GM21526 (cell line): ENCODE measurements around the gene REEP5.
"Not testable (repeated sequence)": the region's sequence is repeated elsewhere in the genome, so short reads cannot be mapped to it uniquely, and the experiment has no call there.

Experiments
- ATAC-seq: cut with Tn5 transposase; IDR thresholded peaks from one replicate; pipeline ENCODE4 v1.9.1; 2021; ENCODE audit warnings: moderate library complexity; ENCODE audit not compliant: unreplicated experiment, low FRiP score

REEP5 gene

DNA sequence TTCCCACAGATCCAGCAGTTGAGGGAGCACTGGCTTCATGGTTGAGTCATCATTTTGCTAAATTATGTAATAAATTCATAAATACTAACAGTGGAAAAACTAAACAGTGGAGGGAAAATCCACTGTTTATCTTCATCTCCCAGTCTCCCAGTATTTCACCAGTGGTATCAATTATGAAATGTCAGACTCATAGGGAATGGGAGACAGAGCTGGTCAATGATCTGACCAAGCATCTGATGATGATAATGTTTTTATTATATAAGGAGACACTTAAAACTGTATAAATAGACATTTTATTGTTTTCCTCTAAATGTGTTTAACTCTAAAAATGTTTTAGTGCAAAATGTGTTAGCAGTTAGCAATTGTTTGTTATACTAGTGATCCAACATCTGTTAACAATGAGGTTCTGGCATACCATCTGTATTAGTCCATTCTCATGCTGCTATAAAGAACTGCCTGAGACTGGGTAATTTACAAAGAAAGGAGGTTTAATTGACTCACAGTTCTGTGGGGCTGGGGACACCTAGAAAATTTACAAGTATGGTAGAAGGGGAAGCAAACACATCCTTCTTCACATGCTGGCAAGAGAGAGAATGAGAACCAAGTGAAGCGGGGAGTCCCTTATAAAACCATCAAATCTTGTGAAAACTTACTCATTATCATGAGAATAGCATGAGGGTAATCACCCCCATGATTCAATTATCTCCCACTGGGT lies 11.8 kb upstream of the REEP5 start:
- ATAC-seq = no peak

DNA sequence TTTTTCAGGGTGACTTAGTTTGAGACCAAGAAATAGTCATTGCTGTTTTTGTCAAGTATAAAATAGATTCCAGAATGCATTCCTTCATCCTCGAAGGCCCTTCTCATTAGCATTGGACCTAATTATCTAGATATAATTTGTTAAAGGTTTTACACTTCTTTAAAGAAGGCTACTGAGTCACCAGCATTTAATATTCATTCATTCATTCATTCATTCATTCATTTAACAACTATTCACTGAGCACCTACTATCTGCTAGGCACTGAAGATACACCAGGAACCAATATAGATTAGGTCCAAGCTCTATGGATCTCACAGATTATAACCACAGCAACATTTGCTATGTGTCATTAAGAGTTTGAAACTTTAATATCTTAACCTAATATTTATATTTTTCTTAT lies 11.1 kb upstream of the REEP5 start:
- no peak for ATAC-seq

DNA sequence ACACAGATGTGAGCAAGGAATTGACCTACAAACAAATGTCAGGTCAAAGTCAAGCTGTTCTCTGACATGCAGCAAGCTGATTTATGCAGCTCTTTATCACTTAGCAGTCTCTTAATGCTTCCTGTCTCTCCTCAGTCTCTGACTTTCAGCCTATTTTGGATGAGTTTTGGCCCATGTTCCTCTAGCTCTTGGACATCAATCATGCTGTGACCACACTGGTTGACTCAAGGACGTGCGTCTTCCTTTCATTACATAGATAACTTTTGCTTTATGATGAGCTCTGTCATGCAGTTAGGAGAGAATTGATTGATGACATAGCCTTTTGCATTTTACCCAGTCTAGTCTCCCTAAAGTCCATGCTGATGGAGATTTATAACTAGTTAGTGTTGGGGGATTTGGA lies 9.4 kb upstream of the REEP5 start:
- no peak for ATAC-seq

DNA sequence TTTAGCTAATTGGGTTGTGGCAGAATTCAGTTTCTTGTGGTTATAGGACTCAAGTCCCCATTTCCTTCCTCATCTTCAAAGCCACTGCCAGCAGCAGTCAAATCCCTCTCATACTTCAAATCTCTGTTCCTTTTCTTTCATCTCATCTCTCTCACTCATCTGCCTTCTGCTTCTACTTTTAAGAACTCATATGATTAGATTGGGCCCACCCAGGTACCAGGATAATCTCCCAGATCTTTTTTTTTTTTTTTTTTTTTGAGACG lies 8.0 kb upstream of the REEP5 start:
- peak; percentile 50 for ATAC-seq

DNA sequence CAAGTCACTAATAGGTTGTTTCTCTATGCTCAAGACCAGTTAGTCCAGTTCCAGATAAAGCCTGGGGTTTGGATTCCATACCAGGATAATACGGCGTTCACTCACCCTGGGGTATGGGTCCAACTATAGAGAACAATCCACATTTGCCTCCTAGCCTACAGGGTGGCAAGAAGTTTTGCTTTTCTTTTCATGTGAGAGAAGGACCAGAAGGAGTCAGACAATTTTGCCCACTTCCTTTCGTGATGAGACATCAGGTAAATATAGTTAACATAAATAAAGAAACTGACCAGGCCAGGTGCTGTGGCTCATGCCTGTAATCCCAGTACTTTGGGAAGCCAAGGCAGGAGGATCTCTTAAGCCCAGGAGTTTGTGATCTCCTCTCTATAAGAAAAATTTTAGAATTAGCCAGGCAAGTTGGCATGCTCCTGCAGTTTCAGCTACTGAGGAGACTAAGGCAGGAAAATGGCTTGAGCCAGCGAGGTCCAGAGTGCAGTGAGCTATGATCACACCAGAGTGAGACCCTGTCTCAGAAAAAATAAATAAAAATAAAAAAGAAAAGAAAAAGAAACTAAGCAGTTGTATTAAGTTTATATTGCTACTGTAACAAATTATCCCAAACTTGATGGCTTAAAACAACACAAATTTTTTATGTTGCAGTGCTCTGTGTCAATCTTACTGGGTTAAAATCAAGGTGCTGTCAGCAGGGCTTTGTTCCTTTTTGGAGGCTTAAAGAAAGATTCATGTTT lies 7.5 kb upstream of the REEP5 start:
- ATAC-seq = peak; percentile 60

DNA sequence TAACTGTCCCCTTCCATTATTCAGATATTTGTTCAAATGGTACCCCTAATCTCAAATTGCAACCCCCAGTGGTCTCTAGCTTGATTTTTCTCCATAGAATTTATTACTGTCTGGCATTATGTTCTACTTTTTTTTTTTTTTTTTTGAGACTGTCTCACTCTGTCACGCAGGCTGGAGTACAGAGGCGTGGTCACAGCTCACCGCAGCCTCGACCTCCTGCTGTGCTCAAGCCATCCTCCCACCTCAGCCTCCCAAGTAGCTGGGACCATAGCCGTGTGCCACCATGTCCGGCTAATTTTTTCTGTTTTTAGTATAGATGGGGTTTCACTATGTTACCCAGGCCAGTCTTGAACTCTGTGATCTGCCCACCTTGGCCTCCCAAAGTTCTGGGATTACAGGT lies 2.0 kb upstream of the REEP5 start:
- no peak for ATAC-seq

DNA sequence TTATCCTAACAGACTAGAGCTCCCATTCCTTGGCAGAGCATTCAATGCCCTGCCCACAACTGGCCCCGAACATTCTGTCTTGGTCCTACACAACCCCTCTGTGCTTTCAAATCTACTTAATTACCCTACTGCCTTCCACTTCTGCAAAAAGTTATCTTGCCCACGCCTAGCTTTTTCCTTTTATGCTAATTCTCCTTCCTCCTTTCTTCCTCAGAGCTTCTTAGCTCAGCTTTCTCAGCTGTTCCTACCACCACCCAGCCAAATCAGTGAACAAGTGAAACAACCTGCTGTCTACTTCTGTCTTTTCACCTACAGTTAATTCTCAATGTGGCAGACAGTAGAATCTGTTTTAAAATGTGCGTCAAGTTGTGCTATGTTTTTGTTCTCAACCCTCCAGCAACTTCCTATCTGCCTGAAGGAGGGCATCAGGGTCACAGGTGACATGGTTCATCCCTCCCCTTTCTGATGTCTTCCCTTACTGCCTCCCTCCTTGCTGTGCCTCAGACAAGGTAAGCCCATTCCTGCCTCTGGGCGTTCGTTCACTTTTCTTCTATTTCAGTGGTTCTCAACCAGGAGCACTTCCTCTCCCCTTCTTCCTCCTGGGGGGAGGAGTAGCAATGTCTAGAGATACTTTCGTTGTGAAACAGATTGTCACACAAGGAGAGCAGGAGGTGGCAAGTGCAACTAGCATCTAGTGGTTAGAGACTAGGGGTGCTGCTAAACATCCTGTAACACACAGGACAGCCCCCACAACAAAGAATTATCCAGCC lies 1.3 kb upstream of the REEP5 start:
- ATAC-seq = peak; percentile 42

DNA sequence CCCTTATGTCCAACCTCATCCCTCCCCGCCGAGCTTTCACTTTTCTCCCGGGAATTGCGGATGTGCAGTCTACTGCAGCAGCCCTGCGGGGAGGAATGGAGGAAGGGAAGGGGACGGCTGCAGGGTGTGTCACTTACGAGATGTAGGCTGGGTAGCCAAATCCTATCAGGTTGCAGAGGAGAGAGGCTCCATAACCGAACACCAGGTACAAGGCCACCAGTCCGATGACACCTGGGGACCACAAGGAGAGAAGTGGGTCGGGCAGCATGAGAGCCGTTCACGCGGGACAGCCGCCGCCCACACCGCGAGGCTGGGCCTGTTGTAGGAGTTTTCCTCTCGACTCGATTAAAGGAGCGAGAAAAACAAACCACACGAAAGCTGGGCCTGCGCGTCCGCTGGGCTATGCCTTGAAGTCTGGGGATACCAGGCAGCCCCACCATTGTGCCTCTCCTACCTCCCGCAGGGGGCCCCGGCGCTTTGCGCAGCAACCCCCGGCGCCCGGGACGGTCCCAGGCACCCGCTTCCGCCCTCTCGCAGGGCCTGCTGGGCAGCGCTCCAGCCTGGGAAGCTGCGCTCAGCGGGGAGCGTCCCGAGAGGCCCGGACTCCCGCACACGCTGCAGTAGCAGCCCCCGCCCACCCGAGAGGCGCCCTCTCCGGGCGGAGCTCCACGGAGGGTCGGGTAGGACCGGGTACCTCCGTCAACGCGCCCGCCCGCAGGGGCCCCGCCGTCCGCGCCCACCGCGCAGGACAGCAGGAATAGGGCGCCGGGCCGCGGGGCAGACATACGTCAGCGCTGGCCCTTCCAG lies 798 bp downstream of the REEP5 start:
- peak; percentile 37 for ATAC-seq

DNA sequence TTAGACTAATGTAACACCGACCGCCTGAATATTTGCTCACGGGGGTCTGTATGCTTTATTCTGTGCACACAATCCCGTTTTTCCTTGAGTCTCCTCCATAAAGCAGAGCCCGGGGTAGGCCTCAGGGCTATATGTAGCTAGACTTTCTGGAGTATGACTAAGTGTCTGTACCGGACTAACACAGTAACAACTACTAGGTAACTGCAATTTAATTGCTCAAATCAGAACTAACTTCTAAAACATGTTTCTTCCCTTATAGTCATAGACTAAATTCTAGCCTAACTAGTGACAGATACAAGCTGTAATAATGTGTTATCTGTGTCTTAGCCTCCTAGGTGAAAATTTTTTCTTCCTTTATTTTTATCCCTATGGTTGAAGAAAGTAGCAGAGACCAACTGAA lies 2.1 kb downstream of the REEP5 start:
- no peak for ATAC-seq

DNA sequence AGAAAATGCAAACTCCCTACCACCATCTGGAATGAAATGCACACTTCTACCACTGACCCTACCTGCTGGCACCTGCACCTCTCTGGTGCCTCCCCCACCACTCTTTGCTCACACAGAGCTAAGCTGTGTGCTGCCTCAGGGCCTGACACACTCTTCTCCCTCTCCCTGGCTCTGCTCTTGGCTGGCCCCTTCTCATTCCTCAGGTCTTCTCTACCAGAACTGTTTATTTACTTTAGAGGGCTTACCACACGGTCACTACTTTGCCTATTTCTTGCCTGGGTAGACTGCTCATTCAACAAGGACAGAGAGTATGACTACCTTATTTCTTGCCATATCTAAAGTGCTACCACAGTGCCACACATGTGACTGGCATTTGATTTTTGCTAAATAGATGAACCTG lies 3.3 kb downstream of the REEP5 start:
- no peak for ATAC-seq

DNA sequence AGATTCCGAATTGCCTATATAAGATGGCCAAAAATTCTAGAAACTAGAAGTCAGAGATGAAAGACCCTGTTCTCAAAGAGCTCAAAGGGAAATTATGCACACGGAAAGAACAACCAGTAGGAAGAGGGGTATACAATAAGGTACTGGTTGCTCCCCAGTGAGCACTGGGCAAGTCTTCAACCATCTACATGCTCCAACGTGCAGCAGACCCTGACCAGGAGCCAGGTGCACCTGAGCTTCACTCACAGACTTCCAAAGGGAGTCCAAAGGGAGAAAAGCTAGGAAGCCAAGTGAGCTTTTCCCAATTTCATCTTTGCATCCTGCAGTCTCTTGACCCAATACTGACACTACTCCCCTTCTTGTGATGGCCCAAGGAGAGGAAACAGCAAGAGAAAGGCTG lies 3.9 kb downstream of the REEP5 start:
- ATAC-seq = no peak

DNA sequence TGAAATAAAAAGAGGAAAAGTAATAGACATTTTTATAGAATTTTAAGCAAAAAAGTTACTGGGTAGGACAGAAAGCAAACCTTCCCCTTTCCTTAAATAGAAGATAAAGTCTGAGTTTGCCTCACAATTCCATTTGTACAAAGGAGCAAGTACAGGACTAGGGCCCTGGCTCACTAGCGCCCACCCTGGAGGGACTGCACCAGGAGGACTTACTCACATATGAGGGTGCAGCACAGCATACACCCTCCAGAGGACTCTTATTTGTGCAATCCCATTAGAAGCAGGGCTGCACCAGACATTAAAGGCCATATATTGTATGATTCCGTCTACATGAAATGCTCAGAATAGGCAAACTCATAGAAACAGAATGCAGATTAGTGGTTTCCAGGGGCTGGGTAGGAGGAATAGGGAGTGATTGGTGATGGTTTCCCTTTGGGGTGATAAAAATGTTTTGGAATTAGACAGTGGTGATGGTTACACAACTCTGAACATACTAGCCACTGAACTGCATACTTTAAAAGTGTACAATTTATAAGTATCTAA lies 4.5 kb downstream of the REEP5 start:
- no peak for ATAC-seq

DNA sequence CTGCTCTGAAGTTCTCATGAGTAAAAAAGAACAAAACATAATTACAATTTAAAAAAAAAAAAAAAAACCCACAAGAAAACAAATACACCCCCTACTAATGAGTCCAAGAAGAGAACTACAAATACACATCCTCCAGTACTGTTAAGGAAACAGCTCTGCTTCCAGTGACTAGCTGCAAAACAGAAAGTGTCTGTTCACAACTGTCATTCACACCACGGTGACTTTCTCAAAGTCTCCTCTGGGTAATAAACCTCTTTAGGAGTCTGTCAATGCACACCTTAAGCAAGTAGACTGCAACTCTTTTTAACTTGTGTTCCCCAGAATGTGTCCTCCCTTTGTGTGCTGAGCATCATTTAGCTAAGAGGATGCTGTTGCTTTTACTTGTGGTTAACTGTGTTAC lies 6.2 kb downstream of the REEP5 start:
- no peak for ATAC-seq

DNA sequence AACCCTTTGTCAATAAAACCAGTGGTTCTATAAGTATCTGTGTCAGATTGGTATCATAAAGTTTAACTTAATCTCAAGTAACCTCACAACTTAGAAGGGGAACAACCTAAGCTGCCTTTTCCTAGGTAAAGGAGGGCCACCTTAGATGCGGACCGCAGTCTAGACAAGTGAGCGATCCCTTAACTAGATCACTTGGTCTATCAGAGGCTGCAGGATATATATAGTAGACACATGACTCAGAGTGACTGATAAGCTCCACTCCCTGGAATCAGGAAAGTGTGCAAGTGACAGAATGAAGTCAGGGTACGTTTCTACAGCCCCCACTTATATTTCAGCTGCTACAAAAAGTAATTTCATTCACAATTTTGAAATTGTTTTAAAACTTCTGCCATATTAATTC lies 7.4 kb downstream of the REEP5 start:
- no peak for ATAC-seq

DNA sequence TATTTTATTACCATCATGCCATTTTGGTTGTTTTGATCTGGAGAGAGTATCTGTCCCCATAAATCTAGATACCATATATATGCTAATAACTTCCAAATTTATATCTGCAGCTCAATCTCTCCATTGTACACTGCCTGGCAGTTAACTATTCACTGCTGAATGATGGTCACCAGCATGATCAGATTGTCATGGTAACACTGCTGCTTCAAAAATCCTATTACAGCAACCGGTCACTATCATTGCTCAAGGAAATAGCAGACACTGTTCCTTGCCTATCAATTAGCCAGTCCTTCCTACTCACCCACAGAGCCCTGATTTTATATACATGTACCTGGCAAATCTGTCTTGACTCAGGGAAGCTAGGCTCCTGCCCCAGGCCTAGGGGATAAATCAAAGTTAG lies 11.5 kb downstream of the REEP5 start:
- no peak for ATAC-seq

DNA sequence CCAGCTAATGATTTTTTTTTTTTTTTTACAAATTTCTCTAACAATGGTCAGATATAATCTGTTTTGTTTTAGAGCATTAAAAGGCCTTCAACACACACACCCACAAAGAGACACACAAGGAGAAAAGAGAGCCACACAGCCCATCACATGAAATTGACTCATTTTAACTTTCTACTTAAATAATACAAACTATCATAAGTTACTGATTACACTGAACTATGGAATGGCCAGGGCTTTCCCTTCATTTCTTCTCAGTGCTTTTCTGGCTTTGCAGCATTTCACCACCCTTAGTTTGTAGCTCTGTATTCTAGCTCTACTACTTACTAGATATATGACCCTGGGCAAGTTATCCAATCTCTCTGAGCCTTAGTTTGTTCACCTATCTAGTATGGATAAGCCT lies 13.2 kb downstream of the REEP5 start:
- ATAC-seq = no peak

DNA sequence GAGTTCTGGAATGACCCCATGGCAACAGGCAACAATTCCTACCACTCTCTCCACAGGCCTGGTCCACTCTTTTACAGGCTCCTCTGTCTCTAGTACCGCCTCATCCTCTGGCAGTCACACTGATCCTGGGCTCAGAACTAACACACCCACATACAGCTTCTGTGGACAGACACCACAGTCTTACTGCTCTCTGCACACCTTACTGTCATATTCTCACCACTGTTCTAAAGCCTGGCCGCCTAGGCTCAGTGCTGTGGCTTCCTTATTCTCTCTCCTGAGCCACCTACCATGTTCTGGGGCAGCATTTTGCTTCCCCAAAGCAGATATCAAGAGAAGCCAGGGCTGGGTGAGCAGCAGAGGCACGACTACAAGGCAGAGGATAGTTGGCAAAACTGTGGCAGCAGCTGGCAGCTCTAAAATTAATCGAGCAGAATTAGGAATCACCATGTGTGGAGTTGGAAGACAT lies 14.8 kb downstream of the REEP5 start:
- ATAC-seq = no peak

DNA sequence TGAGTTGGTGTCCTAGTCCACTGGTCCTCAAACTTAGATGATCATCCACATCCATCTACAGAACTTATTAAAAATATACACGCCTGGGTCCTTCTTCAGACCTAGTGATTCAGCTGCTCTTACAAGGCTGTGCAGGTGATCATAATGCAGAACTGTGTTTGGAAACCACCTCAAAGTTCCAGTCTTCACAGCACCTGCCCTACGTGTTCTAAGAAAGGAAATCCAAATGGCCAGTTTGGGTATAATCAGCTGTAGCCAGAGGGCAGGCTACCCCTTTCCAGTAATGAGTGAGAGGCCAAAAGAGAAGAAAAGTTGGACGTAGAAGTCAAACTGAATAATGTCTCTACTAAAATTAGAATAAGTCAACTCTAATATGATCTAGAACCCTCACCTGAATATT lies 15.4 kb downstream of the REEP5 start:
- no peak for ATAC-seq

DNA sequence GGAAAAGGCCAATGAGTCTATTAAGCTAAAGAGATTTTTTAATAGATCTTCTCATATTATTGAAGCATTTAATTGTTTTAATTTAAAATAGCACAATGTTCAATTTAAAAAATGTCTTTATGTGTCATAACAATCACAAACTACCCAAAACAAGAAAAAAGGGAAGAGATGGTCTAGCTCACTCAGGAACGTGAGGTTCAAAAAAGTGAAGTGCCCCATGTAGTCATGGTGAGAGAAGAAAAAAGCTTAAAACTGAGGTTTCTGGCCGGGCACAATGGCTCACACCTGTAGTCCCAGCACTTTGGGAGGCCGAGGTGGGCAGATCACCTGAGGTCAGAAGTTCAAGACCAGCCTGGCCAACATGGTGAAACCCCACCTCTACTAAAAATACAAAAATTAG lies 17.0 kb downstream of the REEP5 start:
- not testable (repeated sequence) for ATAC-seq

DNA sequence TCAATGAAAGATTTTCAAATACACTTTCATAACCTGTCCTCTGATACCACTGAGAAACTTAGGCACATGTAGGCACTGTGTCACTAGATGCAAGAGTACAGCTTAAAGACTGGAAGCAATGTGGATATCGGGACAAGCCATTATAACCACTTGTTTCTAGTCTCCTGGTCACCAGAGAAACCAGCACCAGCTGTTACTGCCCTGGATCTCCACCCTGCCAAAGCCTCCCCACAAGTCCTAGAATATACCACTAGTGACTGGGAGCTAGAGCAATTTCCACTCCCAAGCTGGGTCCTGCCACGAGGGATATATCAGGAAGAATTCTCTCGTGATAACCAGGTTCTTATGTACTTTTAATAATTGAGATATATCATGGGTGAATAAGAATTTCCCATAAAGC lies 19.5 kb downstream of the REEP5 start:
- no peak for ATAC-seq

DNA sequence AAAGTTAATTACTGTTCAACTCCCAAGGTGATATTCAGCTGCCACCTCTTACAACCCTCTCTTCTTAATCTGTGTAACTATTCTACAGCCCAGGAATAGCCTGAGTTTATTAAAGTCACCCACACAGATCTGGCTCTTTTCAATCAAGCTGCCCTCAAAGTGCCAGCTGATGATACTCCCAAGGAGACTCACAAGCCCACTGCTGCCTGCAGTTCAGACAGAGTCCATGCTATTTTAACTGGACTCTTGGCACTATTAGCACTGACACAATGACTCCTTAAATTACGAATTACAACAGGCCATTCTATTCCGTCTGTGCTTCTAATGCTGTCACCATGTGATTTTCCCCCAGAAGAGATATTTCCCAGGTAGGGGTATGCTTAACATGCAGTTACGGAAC lies 26.3 kb downstream of the REEP5 start:
- no peak for ATAC-seq
